ENCODE measurements around the gene CRACDL.
A peak's percentile ranks its signal among the peaks of the same experiment; 100 is the strongest.

- TF ChIP-seq POLR2A (IDR thresholded peaks at IDR 0.05; ENCODE audit: low read depth, low read length) (no peak), POLR2AphosphoS5 (IDR thresholded peaks at IDR 0.05; ENCODE audit: low read depth, low read length) (no peak), PAX5 (IDR thresholded peaks at IDR 0.05; ENCODE audit: insufficient read depth, low read length, severe bottlenecking) (no peak), TAF1 (IDR thresholded peaks at IDR 0.05; ENCODE audit: low read depth, low read length) (no peak), SPI1 (IDR thresholded peaks at IDR 0.05; ENCODE audit: low read depth, low read length) (0 out of 2 replicates have a peak, but pooled peaks have one; percentile 14), POU2F2 (IDR thresholded peaks at IDR 0.05; ENCODE audit: low read depth, low read length) (no peak)
These were observed 627 bp upstream of the CRACDL start for GRCh38 chr2:98936353-98937351.
